Keratinocyte (primary cell): ENCODE data around the gene PRR11.

Experiments used
- EZH2 ChIP-seq: IDR thresholded peaks from one replicate; pipeline ENCODE4 v1.6.1; 2012; ENCODE audit warnings: inconsistent platforms, mild to moderate bottlenecking, low read length, moderate library complexity
- TF ChIP-seq, protein P1 (sequence below), 3 experiments: IDR thresholded peaks in 1 of 3; conservative IDR thresholded peaks in 1 of 3; optimal IDR thresholded peaks in 1 of 3; 2 replicates in 2 of 3; 3 replicates in 1 of 3; pipeline versions ENCODE3 to v1.5.1; 2011; ENCODE audit warnings: low read length in 3 of 3, mild to moderate bottlenecking in 3 of 3, moderate library complexity in 2 of 3, control low read depth in 1 of 3, inconsistent platforms in 1 of 3; ENCODE audit not compliant: insufficient read depth in 2 of 3; ENCODE audit errors: extremely low read depth in 1 of 3

DNA sequence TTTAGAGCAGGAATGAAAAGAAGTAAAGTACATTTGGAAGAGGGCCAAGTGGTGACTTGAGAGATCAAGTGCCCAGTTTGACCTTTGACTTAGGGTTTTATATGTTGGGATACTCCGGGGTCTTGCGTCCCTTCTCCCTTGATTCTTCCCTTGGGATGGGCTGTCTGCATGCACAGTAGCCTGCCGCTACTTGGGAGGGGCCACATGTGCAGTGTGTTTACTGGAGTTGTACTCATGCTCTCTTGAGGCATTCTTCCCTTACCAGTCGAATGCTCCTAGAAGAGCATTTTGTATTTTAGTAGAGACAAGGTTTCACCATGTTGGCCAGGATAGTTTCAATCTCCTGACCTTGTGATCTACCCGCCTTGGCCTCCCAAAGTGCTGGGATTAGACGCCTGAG is 88.5 kb downstream of the PRR11 start:
- TF ChIP-seq, protein P1, sequence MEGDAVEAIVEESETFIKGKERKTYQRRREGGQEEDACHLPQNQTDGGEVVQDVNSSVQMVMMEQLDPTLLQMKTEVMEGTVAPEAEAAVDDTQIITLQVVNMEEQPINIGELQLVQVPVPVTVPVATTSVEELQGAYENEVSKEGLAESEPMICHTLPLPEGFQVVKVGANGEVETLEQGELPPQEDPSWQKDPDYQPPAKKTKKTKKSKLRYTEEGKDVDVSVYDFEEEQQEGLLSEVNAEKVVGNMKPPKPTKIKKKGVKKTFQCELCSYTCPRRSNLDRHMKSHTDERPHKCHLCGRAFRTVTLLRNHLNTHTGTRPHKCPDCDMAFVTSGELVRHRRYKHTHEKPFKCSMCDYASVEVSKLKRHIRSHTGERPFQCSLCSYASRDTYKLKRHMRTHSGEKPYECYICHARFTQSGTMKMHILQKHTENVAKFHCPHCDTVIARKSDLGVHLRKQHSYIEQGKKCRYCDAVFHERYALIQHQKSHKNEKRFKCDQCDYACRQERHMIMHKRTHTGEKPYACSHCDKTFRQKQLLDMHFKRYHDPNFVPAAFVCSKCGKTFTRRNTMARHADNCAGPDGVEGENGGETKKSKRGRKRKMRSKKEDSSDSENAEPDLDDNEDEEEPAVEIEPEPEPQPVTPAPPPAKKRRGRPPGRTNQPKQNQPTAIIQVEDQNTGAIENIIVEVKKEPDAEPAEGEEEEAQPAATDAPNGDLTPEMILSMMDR (optimal IDR thresholded peaks at IDR 0.05 in 1 of 3, IDR thresholded peaks at IDR 0.05 in 1 of 3, conservative IDR thresholded peaks at IDR 0.05 in 1 of 3; ENCODE audit: extremely low read depth in 1 of 3, insufficient read depth in 2 of 3, low read length in 3 of 3) = no peak
- TF ChIP-seq EZH2 = no peak
